HCT116 (cell line): ENCODE measurements around the gene TENT5A. TPM values are rescaled to one million over a fixed set of nuclear protein-coding genes. Genes with fewer than 3 reads are reported as not detected.

ENCODE experiments used
- ATAC-seq: fragments of 200-7000 bp; cut with Tn5 transposase; 2 replicates; pipeline ENCODE4 v1.9.1; 2020; ENCODE audit warnings: mild to moderate bottlenecking, moderate library complexity
- BruUV-seq: library from RNA; stranded (reverse); fragments of 400-500 nt; replicated peaks from 2 replicates; lab custom pipeline; 2021; lab: Mats Ljungman, UMichigan
- CTCF ChIA-PET: fragments of 300-600 bp; sonication (Branson Sonifier 250); formaldehyde crosslinking; loops from one replicate; lab custom pipeline; 2021; ENCODE audit warnings: antibody characterized with exemption; lab: Charles Lee
- POLR2A ChIA-PET: fragments of 300-600, 350-600 bp; sonication (Branson Sonifier 250); formaldehyde crosslinking; loops from one replicate; lab custom pipeline; 2021; ENCODE audit warnings: antibody characterized with exemption; lab: Charles Lee
- RAD21 ChIA-PET, 2 experiments: fragments of 300-600 bp; sonication (Branson Sonifier 250); formaldehyde crosslinking; loops; one replicate each; lab custom pipeline; 2023; ENCODE audit warnings: low total read pairs in 2 of 2; ENCODE audit not compliant: uncharacterized antibody in 2 of 2, unreplicated experiment in 2 of 2, low non-redundant PET in 1 of 2; lab: Charles Lee
- DNase-seq: peaks from one replicate; pipeline ENCODE4 v3.0.0-alpha.2; 2010; ENCODE audit warnings: low read depth, low spot score
- H2AFZ ChIP-seq: fragments of 200-600 bp; shearing (Covaris generic), sonication (generic); 2 replicates; pipeline ENCODE4 v1.6.1; 2017; ENCODE audit warnings: low read depth, mixed run types, mixed read lengths, antibody characterized with exemption, low read length; ENCODE audit not compliant: poor library complexity, severe bottlenecking
- H3K27ac ChIP-seq: 2 replicates; pipeline ENCODE4 v1.5.1; 2012; ENCODE audit warnings: low read depth, low read length
- H3K27me3 ChIP-seq: fragments of 200-600 bp; sonication (generic); 2 replicates; pipeline ENCODE4 v1.6.1; 2016; ENCODE audit warnings: mixed run types, low read length, mixed read lengths; ENCODE audit not compliant: insufficient read depth
- H3K36me3 ChIP-seq, 2 experiments: fragments of 200-500 bp in 1 of 2; fragments of 200-600 bp in 1 of 2; sonication (Bioruptor generic) in 1 of 2; sonication (generic) in 1 of 2; 2 replicates each; pipeline versions ENCODE4 v1.5.1 to v1.6.1; 2014 to 2016; ENCODE audit warnings: low read length in 2 of 2, inconsistent platforms in 1 of 2, mixed read lengths in 1 of 2, mixed run types in 1 of 2; ENCODE audit not compliant: insufficient read depth in 2 of 2, control insufficient read depth in 1 of 2
- H3K4me1 ChIP-seq, 2 experiments: fragments of 200-600 bp in 1 of 2; sonication (generic) in 1 of 2; 2 replicates each; pipeline versions ENCODE4 v1.5.1 to v1.6.1; 2012 to 2017; ENCODE audit warnings: low read length in 2 of 2, inconsistent platforms in 1 of 2, mild to moderate bottlenecking in 1 of 2, mixed read lengths in 1 of 2, mixed run types in 1 of 2, moderate library complexity in 1 of 2; ENCODE audit not compliant: insufficient read depth in 2 of 2, control insufficient read depth in 1 of 2
- H3K4me2 ChIP-seq: fragments of 200-600 bp; sonication (generic); 2 replicates; pipeline ENCODE4 v1.6.1; 2017; ENCODE audit warnings: mixed run types, low read length, mixed read lengths
- H3K4me3 ChIP-seq, 2 experiments: fragments of 200-600 bp in 1 of 2; sonication (generic) in 1 of 2; replicated peaks in 1 of 2; 2 replicates each; pipeline ENCODE4 v1.5.1; 2011 to 2016; ENCODE audit warnings: low read length in 2 of 2, control low read depth in 1 of 2, low read depth in 1 of 2, mild to moderate bottlenecking in 1 of 2, mixed read lengths in 1 of 2, mixed run types in 1 of 2
- H3K79me2 ChIP-seq: fragments of 200-600 bp; sonication (generic); 2 replicates; pipeline ENCODE4 v1.6.1; 2017; ENCODE audit warnings: mild to moderate bottlenecking, mixed run types, low read length, moderate library complexity, mixed read lengths; ENCODE audit not compliant: insufficient read depth
- H3K9ac ChIP-seq: fragments of 200-600 bp; sonication (generic); 2 replicates; pipeline ENCODE4 v1.6.1; 2016; ENCODE audit warnings: low read length, mixed read lengths
- H3K9me2 ChIP-seq: fragments of 200-600 bp; sonication (generic), shearing (Covaris generic); 2 replicates; pipeline ENCODE4 v1.6.1; 2017; ENCODE audit warnings: mixed run types, mild to moderate bottlenecking, moderate library complexity; ENCODE audit not compliant: insufficient read depth
- H3K9me3 ChIP-seq, 2 experiments: fragments of 200-500 bp in 1 of 2; fragments of 200-600 bp in 1 of 2; sonication (Bioruptor generic) in 1 of 2; sonication (generic) in 1 of 2; 2 replicates each; pipeline ENCODE4 v1.6.1; 2014 to 2017; ENCODE audit warnings: low read length in 2 of 2, mixed read lengths in 2 of 2, inconsistent platforms in 1 of 2, low read depth in 1 of 2, mild to moderate bottlenecking in 1 of 2, mixed run types in 1 of 2, moderate library complexity in 1 of 2; ENCODE audit not compliant: control insufficient read depth in 1 of 2, insufficient read depth in 1 of 2
- H4K20me1 ChIP-seq: fragments of 200-600 bp; sonication (generic), shearing (Covaris generic); 2 replicates; pipeline ENCODE4 v1.6.1; 2017; ENCODE audit warnings: mixed run types, mild to moderate bottlenecking, moderate library complexity; ENCODE audit not compliant: insufficient read depth
- CEBPB ChIP-seq: IDR thresholded peaks from 2 replicates; pipeline ENCODE4 v1.6.1; 2012; ENCODE audit warnings: low read depth
- EGR1 ChIP-seq: IDR thresholded peaks from 2 replicates; pipeline ENCODE4 v1.6.1; 2012; ENCODE audit warnings: low read depth
- EZH2phosphoT487 ChIP-seq: fragments of 200-600 bp; IDR thresholded peaks from 2 replicates; pipeline ENCODE4 v1.6.1; 2018; ENCODE audit warnings: antibody characterized with exemption, borderline replicate concordance
- FOSL1 ChIP-seq: IDR thresholded peaks from 2 replicates; pipeline ENCODE4 v1.6.1; 2012; ENCODE audit warnings: low read depth
- JUND ChIP-seq: IDR thresholded peaks from 2 replicates; pipeline ENCODE4 v1.6.1; 2012
- POLR2A ChIP-seq: IDR thresholded peaks from 2 replicates; pipeline ENCODE4 v1.7.0; 2011; ENCODE audit warnings: borderline replicate concordance; ENCODE audit not compliant: insufficient read depth, insufficient read length; ENCODE audit errors: extremely low read depth
- POLR2AphosphoS5 ChIP-seq: IDR thresholded peaks from 2 replicates; pipeline ENCODE4 v1.6.1; 2011; ENCODE audit warnings: mild to moderate bottlenecking, low read depth, low read length, moderate library complexity
- RAD21 ChIP-seq: IDR thresholded peaks from 2 replicates; pipeline ENCODE4 v1.6.1; 2012; ENCODE audit warnings: low read depth, mild to moderate bottlenecking
- SIN3A ChIP-seq: IDR thresholded peaks from 2 replicates; pipeline ENCODE4 v1.6.1; 2012; ENCODE audit warnings: low read depth
- SP1 ChIP-seq: IDR thresholded peaks from 2 replicates; pipeline ENCODE4 v1.6.1; 2012; ENCODE audit warnings: low read depth
- SRF ChIP-seq: IDR thresholded peaks from 2 replicates; pipeline ENCODE4 v1.6.1; 2012; ENCODE audit warnings: low read depth
- ZNF274 ChIP-seq: fragments of 200-500 bp; sonication (Bioruptor generic); IDR thresholded peaks from 2 replicates; pipeline ENCODE4 v1.6.1; 2014; ENCODE audit warnings: mild to moderate bottlenecking, low read depth, low read length, inconsistent platforms
- intact Hi-C: fragments of 100-400 bp; cut with micrococcal nuclease; formaldehyde crosslinking; loops from 2 replicates; pipeline ENCODE4 v1.10.0; 2022
- total RNA-seq: library from RNA; stranded (reverse); gene quantifications from one replicate; pipeline ENCODE4 v1.2.1, GENCODE V29; 2021; ENCODE audit not compliant: unreplicated experiment
- TF ChIP-seq, protein P1 (sequence below), 3 experiments: fragments of 200-600 bp in 1 of 3; sonication (generic) in 1 of 3; IDR thresholded peaks in 2 of 3; conservative IDR thresholded peaks in 1 of 3; 2 replicates each; pipeline ENCODE4 v1.5.1; 2012 to 2017; ENCODE audit warnings: low read depth in 2 of 3, low read length in 2 of 3, antibody characterized with exemption in 1 of 3, borderline replicate concordance in 1 of 3, control low read depth in 1 of 3, mild to moderate bottlenecking in 1 of 3, mixed read lengths in 1 of 3, mixed run types in 1 of 3, moderate library complexity in 1 of 3; ENCODE audit not compliant: insufficient read depth in 1 of 3
- TF ChIP-seq, protein P2 (sequence below): IDR thresholded peaks from 2 replicates; pipeline ENCODE4 v1.6.1; 2011; ENCODE audit warnings: mild to moderate bottlenecking, low read length, moderate library complexity; ENCODE audit not compliant: insufficient replicate concordance; ENCODE audit errors: extremely low read depth
- TF ChIP-seq, protein P3 (sequence below): IDR thresholded peaks from 2 replicates; pipeline ENCODE4 v1.6.1; 2012
- TF ChIP-seq, protein P4 (sequence below): IDR thresholded peaks from 2 replicates; pipeline ENCODE4 v1.6.1; 2012; ENCODE audit warnings: low read depth

TENT5A gene
- total RNA-seq, 1 experiment from 2014 or later, result 11.2 TPM

DNA sequence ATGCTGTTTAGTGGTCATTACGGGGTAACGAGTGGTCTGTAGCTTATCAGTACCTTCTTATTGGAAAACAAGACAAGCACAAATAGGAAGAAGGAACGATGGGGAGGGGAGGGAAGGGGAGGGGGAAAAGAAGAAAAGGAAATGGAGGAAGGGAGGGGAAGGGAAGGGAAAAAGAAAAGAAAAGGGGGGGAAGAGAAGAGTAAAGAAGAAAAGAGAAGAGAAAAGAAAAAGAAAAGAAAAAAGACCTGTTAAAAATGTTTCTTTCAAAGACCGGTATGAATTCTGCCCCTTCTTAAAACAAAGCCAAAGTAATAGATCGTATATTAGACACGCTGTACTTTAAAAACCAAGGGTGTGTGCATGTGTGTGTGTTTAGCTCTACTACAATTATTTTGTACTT is 2.4 kb upstream of the TENT5A start:
- Histone ChIP-seq H3K79me2 (peaks cover 20% of the 10 kb centered on the region), H3K4me1 (peaks cover 4 to 24% of the 10 kb centered on the region in 2 experiments; a peak in 2 of 4 replicates), H3K27ac (no peak overlapping the region), H2AFZ (peak overlapping the region; percentile 49), H3K4me2 (no peak overlapping the region), H3K9me2 (no peaks in the 10 kb centered on the region), H3K36me3 (no peaks in the 10 kb centered on the region), H3K27me3 (no peaks in the 10 kb centered on the region), H4K20me1 (no peaks in the 10 kb centered on the region), H3K9ac (no peak overlapping the region), H3K4me3 (no peak overlapping the region), H3K9me3 (no peaks in the 10 kb centered on the region)
- ChIA-PET CTCF (no interaction called here), RAD21 (no interaction called here), POLR2A (no interaction called here)
- DNase-seq (no peak), ATAC-seq (no peak)
- intact Hi-C loops, result loop anchor here (5.0 to 10.0 kb wide), 8 partner anchors 252 to 1623 kb away; no protein-coding TSS in a partner anchor
- TF ChIP-seq ZNF274 (no peak), RAD21 (no peak), FOSL1 (no peak), POLR2AphosphoS5 (no peak), EGR1 (no peak), POLR2A (no peak), SIN3A (no peak), EZH2phosphoT487 (no peak), SRF (no peak), JUND (no peak), CEBPB (no peak), SP1 (no peak)
- TF ChIP-seq, protein P1, sequence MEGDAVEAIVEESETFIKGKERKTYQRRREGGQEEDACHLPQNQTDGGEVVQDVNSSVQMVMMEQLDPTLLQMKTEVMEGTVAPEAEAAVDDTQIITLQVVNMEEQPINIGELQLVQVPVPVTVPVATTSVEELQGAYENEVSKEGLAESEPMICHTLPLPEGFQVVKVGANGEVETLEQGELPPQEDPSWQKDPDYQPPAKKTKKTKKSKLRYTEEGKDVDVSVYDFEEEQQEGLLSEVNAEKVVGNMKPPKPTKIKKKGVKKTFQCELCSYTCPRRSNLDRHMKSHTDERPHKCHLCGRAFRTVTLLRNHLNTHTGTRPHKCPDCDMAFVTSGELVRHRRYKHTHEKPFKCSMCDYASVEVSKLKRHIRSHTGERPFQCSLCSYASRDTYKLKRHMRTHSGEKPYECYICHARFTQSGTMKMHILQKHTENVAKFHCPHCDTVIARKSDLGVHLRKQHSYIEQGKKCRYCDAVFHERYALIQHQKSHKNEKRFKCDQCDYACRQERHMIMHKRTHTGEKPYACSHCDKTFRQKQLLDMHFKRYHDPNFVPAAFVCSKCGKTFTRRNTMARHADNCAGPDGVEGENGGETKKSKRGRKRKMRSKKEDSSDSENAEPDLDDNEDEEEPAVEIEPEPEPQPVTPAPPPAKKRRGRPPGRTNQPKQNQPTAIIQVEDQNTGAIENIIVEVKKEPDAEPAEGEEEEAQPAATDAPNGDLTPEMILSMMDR (IDR thresholded peaks at IDR 0.05 in 2 of 3, conservative IDR thresholded peaks at IDR 0.05 in 1 of 3; ENCODE audit: borderline replicate concordance in 1 of 3, insufficient read depth in 1 of 3, low read depth in 2 of 3, low read length in 2 of 3), result no peak
- TF ChIP-seq, protein P2, sequence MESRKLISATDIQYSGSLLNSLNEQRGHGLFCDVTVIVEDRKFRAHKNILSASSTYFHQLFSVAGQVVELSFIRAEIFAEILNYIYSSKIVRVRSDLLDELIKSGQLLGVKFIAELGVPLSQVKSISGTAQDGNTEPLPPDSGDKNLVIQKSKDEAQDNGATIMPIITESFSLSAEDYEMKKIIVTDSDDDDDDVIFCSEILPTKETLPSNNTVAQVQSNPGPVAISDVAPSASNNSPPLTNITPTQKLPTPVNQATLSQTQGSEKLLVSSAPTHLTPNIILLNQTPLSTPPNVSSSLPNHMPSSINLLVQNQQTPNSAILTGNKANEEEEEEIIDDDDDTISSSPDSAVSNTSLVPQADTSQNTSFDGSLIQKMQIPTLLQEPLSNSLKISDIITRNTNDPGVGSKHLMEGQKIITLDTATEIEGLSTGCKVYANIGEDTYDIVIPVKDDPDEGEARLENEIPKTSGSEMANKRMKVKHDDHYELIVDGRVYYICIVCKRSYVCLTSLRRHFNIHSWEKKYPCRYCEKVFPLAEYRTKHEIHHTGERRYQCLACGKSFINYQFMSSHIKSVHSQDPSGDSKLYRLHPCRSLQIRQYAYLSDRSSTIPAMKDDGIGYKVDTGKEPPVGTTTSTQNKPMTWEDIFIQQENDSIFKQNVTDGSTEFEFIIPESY, result no peak
- TF ChIP-seq, protein P3, sequence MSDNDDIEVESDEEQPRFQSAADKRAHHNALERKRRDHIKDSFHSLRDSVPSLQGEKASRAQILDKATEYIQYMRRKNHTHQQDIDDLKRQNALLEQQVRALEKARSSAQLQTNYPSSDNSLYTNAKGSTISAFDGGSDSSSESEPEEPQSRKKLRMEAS, result no peak
- TF ChIP-seq, protein P4, sequence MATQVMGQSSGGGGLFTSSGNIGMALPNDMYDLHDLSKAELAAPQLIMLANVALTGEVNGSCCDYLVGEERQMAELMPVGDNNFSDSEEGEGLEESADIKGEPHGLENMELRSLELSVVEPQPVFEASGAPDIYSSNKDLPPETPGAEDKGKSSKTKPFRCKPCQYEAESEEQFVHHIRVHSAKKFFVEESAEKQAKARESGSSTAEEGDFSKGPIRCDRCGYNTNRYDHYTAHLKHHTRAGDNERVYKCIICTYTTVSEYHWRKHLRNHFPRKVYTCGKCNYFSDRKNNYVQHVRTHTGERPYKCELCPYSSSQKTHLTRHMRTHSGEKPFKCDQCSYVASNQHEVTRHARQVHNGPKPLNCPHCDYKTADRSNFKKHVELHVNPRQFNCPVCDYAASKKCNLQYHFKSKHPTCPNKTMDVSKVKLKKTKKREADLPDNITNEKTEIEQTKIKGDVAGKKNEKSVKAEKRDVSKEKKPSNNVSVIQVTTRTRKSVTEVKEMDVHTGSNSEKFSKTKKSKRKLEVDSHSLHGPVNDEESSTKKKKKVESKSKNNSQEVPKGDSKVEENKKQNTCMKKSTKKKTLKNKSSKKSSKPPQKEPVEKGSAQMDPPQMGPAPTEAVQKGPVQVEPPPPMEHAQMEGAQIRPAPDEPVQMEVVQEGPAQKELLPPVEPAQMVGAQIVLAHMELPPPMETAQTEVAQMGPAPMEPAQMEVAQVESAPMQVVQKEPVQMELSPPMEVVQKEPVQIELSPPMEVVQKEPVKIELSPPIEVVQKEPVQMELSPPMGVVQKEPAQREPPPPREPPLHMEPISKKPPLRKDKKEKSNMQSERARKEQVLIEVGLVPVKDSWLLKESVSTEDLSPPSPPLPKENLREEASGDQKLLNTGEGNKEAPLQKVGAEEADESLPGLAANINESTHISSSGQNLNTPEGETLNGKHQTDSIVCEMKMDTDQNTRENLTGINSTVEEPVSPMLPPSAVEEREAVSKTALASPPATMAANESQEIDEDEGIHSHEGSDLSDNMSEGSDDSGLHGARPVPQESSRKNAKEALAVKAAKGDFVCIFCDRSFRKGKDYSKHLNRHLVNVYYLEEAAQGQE, result no peak
- no TSS peak for BruUV-seq
